ENCODE measurements around the gene TOMM20.

The TOMM20 gene

DNA sequence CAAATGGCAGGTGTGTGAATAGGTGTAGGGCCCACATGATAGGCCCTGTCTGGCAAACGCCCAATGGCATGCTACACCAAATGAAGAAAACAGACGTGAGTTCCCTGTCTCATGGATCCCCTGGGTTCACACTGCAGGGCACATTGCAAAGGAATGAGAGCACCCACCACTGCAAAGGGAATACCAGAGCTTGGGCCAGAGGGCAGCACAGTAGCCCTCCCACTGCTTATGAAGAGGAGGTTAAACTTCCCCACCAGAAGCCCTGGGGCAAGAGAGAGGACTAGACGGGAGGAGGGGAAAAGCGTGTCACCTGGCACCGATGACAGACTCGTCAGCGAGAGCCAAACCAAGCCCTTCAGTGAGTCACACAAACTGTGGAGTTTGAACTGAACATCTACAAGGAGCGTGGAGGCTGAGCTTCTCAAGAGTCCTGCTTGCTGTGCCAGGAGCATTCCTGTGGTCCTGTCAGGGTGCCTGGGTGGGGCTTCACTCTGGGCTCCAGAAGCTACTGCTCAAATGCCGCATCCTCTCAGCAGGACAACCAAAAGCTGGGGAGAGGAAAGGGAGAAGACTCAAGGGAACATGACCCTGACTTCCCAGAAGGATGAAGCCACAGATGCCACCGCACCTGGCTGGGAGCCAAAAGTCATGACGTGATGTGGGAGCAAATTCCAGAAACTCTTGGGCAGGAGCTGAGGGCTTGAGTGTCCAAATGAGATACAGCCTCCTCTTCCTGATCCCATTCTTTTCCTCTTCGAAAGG is 61.1 kb downstream of the TOMM20 start:
- no peak for DNase-seq (ENCODE audit: low read depth in 2 of 2)

DNA sequence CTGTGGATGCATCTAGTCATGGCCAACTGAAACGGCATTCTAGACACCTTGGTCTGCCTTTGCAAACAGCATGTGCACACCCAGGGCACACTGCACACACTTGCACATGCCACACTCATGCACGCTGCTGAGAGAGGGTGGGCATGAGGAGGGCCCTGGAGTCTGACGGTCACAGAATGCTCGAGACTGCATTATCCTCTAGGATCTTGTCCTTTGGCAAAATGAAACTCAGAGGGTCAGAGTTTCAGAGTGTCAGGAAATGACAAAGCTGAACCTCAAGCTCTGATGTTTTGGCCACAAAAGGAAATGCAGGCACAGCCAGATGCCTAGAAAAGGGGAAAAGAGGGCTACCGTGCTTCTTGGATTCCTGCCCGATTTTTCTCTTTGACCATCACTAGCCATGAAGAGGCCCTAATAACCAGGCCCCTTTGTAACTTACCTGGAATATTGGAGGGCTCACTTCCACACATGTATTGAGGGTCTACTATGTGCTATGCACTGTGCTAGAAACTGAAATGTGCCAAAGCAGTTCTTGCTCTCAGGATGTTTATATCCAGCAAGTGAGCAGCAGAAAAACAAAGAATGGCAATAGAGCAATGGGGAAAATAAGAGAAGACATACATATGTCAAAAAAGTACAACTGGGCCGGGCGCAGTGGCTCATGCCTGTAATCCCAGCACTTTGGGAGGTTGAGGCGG is 65.4 kb downstream of the TOMM20 start:
- DNase-seq (ENCODE audit: low read depth in 2 of 2): no peak

DNA sequence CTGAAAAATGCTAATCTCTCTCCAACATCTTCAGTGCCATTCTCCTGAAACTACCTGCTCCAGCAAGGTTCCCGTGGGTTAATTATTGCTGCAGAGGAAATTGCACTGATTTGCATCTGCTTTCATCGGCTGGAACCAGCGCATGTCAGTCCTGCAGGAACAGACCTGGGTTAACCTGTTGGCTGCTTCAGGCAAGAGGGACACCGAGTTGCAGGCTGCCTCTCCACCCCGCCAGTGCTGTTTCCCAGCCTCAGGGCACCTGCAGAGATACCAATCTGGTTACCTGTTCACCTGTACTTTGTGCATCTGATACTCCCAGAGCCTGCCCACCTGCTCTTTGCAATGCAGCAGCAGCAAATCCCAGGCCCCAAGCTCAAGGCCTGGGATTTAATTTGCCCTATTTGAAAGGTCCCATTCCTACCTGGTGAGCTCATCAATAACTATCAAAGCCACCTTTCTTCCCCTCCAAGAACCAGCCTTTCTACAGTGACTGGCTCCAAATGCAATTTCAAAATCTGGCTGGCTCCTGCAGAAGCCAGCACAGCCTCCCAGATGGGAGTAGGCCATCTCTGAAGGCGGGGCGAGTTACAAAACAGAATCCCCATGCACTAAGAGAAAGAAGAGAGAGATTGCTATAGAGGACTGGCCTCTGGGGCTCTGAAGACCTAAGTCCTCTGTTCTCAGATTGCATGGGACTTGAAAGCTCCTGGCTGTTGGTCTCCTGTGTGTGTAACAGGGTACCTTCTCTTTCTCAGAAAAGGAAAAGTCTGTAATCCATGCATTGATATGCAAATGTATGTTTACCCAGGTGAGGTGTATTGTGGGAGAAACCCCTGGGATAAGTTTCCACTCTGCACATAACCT is 67.8 kb downstream of the TOMM20 start:
- DNase-seq (ENCODE audit: low read depth in 2 of 2): no peak

Data from stimulated activated CD4-positive, alpha-beta T cell treated with anti-CD3 and anti-CD28 coated beads, Interleukin-1b, Interleukin-23, amount 100 ng/mL, for 1 hour (primary cell).